Mesodermal cell (in vitro differentiated cells): ENCODE results near the gene MOAP1.
A peak's percentile ranks its signal among the peaks of the same experiment; 100 is the strongest.

Experiments used
- H3K27ac ChIP-seq: 2 replicates; pipeline ENCODE4 v1.7.0; 2013; ENCODE audit warnings: mild to moderate bottlenecking, low read depth, low read length, moderate library complexity; ENCODE audit not compliant: severe bottlenecking
- H3K36me3 ChIP-seq: 2 replicates; pipeline ENCODE4 v1.7.1; 2013; ENCODE audit warnings: mild to moderate bottlenecking, low read length, moderate library complexity; ENCODE audit not compliant: control insufficient read depth, insufficient read depth
- H3K4me1 ChIP-seq: one replicate; pipeline ENCODE4 v1.7.1; 2013; ENCODE audit warnings: mild to moderate bottlenecking, low read length; ENCODE audit not compliant: insufficient read depth, control insufficient read depth, poor library complexity, severe bottlenecking
- H3K4me3 ChIP-seq: 2 replicates; pipeline ENCODE4 v1.7.0; 2013; ENCODE audit warnings: low read length, control low read depth, mild to moderate bottlenecking; ENCODE audit not compliant: insufficient read depth, poor library complexity, severe bottlenecking; ENCODE audit errors: extremely low read depth
- H3K9me3 ChIP-seq: 2 replicates; pipeline ENCODE4 v1.7.1; 2013; ENCODE audit warnings: mild to moderate bottlenecking, low read length, moderate library complexity; ENCODE audit not compliant: control insufficient read depth
- WGBS, 2 experiments: methylation state at CpG; one replicate each; pipeline ENCODE4 v1.1.5; 2013; ENCODE audit warnings: missing lambda C conversion rate in 2 of 2; ENCODE audit not compliant: insufficient coverage in 2 of 2; 5-methylcytosine and 5-hydroxymethylcytosine counted together

MOAP1 gene

GRCh38 chr14:93212432-93212831 is 27.7 kb upstream of the MOAP1 start:
- H3K27ac ChIP-seq, result no peak overlapping the region
- WGBS, 2 experiments, result 83% methylated on average over 3 of the region's 3 CpGs; no CpG with 5 or more reads in 1 of the 2 experiments
- H3K4me1 ChIP-seq, result no peaks in the 10 kb centered on the region
- peaks cover 59% of the 10 kb centered on the region for H3K36me3 ChIP-seq
- H3K9me3 ChIP-seq, result no peaks in the 10 kb centered on the region
- no peak overlapping the region for H3K4me3 ChIP-seq

- no peaks in the 10 kb centered on the region for H3K4me1 ChIP-seq
- H3K4me3 ChIP-seq, result peak overlapping the region; percentile 89
- no peaks in the 10 kb centered on the region for H3K9me3 ChIP-seq
- 0 to 2% methylated on average over 14 to 16 of the region's 23 CpGs for WGBS, 2 experiments
- peak overlapping the region; percentile 59 for H3K27ac ChIP-seq
- peaks cover 19% of the 10 kb centered on the region for H3K36me3 ChIP-seq
These were observed 23.0 kb upstream of the MOAP1 start for GRCh38 chr14:93207468-93208308.

GRCh38 chr14:93206793-93207467 is 22.2 kb upstream of the MOAP1 start, which contains the start of the genes GON7 and UBR7:
Gene GON7 (minus strand): TSS chr14:93207065. CDS start chr14:93207037, 28 bp downstream.
Gene UBR7 (plus strand): TSS chr14:93207256. CDS start chr14:93207292, 36 bp downstream.
- no peaks in the 10 kb centered on the region for H3K4me1 ChIP-seq
- 0 to 1% methylated on average over 36 to 53 of the region's 65 CpGs for WGBS, 2 experiments
- H3K4me3 ChIP-seq, result peak within 1 kb of the TSS; percentile 89
- H3K36me3 ChIP-seq, result peaks cover 11% of the 10 kb centered on the region
- peak within 1 kb of the TSS; percentile 90 for H3K27ac ChIP-seq
- H3K9me3 ChIP-seq, result no peaks in the 10 kb centered on the region

- 80 to 94% methylated on average over 1 to 2 of the region's 7 CpGs for WGBS, 2 experiments
- Histone ChIP-seq H3K4me1 (no peaks in the 10 kb centered on the region), H3K4me3 (no peak overlapping the region)
These were observed 16.5 kb upstream of the MOAP1 start for GRCh38 chr14:93201155-93201704.

GRCh38 chr14:93200553-93200952 is 15.9 kb upstream of the MOAP1 start:
- Histone ChIP-seq H3K4me1 (no peaks in the 10 kb centered on the region), H3K9me3 (no peaks in the 10 kb centered on the region), H3K4me3 (no peak overlapping the region), H3K27ac (no peak overlapping the region), H3K36me3 (peaks cover 12% of the 10 kb centered on the region)
- WGBS, 2 experiments, result 91 to 96% methylated on average over 4 to 5 of the region's 5 CpGs

More at GRCh38 chr14:93201155-93201704, 16.5 kb upstream of the MOAP1 start:
- Histone ChIP-seq H3K9me3 (no peaks in the 10 kb centered on the region), H3K36me3 (peaks cover 12% of the 10 kb centered on the region), H3K27ac (no peak overlapping the region)

GRCh38 chr14:93199031-93199430 is 14.3 kb upstream of the MOAP1 start:
- no peaks in the 10 kb centered on the region for H3K4me1 ChIP-seq
- no peak overlapping the region for H3K4me3 ChIP-seq
- no peaks in the 10 kb centered on the region for H3K9me3 ChIP-seq
- H3K27ac ChIP-seq, result no peak overlapping the region
- WGBS, 2 experiments, result 96 to 97% methylated on average over 2 to 3 of the region's 4 CpGs
- H3K36me3 ChIP-seq, result peaks cover 11% of the 10 kb centered on the region

GRCh38 chr14:93195316-93195999 is 10.8 kb upstream of the MOAP1 start:
- Histone ChIP-seq H3K36me3 (peaks cover 12% of the 10 kb centered on the region), H3K4me1 (no peaks in the 10 kb centered on the region), H3K4me3 (no peak overlapping the region), H3K27ac (no peak overlapping the region), H3K9me3 (no peaks in the 10 kb centered on the region)
- 75 to 82% methylated on average over 1 of the region's 1 CpG for WGBS, 2 experiments

- Histone ChIP-seq H3K9me3 (no peaks in the 10 kb centered on the region), H3K4me1 (peaks cover 8% of the 10 kb centered on the region), H3K4me3 (no peak overlapping the region), H3K36me3 (peaks cover 46% of the 10 kb centered on the region), H3K27ac (no peak overlapping the region)
- 100% methylated on average over 1 of the region's 3 CpGs; no CpG with 5 or more reads in 1 of the 2 experiments for WGBS, 2 experiments
These were observed 2.3 kb upstream of the MOAP1 start for GRCh38 chr14:93186956-93187355.

- H3K36me3 ChIP-seq, result peaks cover 49% of the 10 kb centered on the region
- WGBS, 2 experiments, result 91 to 95% methylated on average over 4 to 5 of the region's 6 CpGs
- H3K27ac ChIP-seq, result no peak overlapping the region
- H3K4me1 ChIP-seq, result peaks cover 8% of the 10 kb centered on the region
- H3K4me3 ChIP-seq, result no peak overlapping the region
- no peaks in the 10 kb centered on the region for H3K9me3 ChIP-seq
These were observed 1.8 kb upstream of the MOAP1 start for GRCh38 chr14:93186466-93186865.

- Histone ChIP-seq H3K4me3 (peak overlapping the region; percentile 82), H3K36me3 (peaks cover 50% of the 10 kb centered on the region)
- WGBS, 2 experiments, result 0% methylated on average over 8 to 9 of the region's 10 CpGs
These were observed 638 bp upstream of the MOAP1 start for GRCh38 chr14:93185349-93185720.

More at GRCh38 chr14:93185349-93185720, 638 bp upstream of the MOAP1 start:
- H3K9me3 ChIP-seq, result no peaks in the 10 kb centered on the region
- peaks cover 8% of the 10 kb centered on the region for H3K4me1 ChIP-seq
- H3K27ac ChIP-seq, result peak overlapping the region; percentile 90
